HL-60 (cell line): ENCODE data around the gene THRB.

Experiments used
- GABPA ChIP-seq: IDR thresholded peaks from 2 replicates; pipeline ENCODE4 v1.6.1; 2012; ENCODE audit warnings: low read depth
- POLR2AphosphoS5 ChIP-seq: IDR thresholded peaks from 2 replicates; pipeline ENCODE4 v1.6.1; 2012; ENCODE audit warnings: low read depth
- SPI1 ChIP-seq: IDR thresholded peaks from 2 replicates; pipeline ENCODE4 v1.6.1; 2012; ENCODE audit warnings: low read depth, mild to moderate bottlenecking, borderline replicate concordance
- TF ChIP-seq, protein P1 (sequence below): IDR thresholded peaks from one replicate; pipeline ENCODE4 v1.5.1; 2011; ENCODE audit warnings: low read length, control low read depth, inconsistent platforms; ENCODE audit not compliant: insufficient read depth
- TF ChIP-seq, protein P2 (sequence below): IDR thresholded peaks from 2 replicates; pipeline ENCODE4 v1.6.1; 2012; ENCODE audit warnings: low read depth; ENCODE audit not compliant: insufficient replicate concordance

DNA sequence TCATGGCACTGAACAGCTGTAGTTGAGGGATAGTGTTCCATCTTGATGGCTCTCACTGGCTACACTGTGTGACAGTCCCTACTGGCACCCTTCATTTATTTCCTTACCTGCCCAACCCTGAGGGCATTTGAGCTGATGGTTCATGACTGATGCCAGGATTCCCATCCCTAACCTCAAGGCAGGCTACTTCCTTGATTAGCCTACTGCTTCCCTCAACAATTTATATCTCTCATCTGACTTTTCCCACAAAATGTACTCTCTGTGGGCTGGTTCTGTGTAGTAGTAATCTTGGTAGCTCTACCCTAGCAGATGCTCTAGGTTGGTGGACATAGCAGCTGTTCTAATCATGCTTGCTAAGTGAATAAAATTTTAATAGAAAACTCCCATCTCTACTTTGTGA, 106.0 kb downstream of the THRB start:
- TF ChIP-seq, protein P1, sequence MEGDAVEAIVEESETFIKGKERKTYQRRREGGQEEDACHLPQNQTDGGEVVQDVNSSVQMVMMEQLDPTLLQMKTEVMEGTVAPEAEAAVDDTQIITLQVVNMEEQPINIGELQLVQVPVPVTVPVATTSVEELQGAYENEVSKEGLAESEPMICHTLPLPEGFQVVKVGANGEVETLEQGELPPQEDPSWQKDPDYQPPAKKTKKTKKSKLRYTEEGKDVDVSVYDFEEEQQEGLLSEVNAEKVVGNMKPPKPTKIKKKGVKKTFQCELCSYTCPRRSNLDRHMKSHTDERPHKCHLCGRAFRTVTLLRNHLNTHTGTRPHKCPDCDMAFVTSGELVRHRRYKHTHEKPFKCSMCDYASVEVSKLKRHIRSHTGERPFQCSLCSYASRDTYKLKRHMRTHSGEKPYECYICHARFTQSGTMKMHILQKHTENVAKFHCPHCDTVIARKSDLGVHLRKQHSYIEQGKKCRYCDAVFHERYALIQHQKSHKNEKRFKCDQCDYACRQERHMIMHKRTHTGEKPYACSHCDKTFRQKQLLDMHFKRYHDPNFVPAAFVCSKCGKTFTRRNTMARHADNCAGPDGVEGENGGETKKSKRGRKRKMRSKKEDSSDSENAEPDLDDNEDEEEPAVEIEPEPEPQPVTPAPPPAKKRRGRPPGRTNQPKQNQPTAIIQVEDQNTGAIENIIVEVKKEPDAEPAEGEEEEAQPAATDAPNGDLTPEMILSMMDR, result no peak
- TF ChIP-seq, protein P2, sequence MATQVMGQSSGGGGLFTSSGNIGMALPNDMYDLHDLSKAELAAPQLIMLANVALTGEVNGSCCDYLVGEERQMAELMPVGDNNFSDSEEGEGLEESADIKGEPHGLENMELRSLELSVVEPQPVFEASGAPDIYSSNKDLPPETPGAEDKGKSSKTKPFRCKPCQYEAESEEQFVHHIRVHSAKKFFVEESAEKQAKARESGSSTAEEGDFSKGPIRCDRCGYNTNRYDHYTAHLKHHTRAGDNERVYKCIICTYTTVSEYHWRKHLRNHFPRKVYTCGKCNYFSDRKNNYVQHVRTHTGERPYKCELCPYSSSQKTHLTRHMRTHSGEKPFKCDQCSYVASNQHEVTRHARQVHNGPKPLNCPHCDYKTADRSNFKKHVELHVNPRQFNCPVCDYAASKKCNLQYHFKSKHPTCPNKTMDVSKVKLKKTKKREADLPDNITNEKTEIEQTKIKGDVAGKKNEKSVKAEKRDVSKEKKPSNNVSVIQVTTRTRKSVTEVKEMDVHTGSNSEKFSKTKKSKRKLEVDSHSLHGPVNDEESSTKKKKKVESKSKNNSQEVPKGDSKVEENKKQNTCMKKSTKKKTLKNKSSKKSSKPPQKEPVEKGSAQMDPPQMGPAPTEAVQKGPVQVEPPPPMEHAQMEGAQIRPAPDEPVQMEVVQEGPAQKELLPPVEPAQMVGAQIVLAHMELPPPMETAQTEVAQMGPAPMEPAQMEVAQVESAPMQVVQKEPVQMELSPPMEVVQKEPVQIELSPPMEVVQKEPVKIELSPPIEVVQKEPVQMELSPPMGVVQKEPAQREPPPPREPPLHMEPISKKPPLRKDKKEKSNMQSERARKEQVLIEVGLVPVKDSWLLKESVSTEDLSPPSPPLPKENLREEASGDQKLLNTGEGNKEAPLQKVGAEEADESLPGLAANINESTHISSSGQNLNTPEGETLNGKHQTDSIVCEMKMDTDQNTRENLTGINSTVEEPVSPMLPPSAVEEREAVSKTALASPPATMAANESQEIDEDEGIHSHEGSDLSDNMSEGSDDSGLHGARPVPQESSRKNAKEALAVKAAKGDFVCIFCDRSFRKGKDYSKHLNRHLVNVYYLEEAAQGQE, result no peak
- TF ChIP-seq POLR2AphosphoS5 (no peak), GABPA (no peak), SPI1 (no peak)
